ENCODE results near the gene KCNK4. TPM values are rescaled to one million over a fixed set of nuclear protein-coding genes. Genes with fewer than 3 reads are reported as not detected.

KCNK4 gene
- total and polyA plus RNA-seq, 2 of the 13 experiments (the other 11 are each of a cell fraction or from before 2014, with no cell fraction given), result not detected

DNA sequence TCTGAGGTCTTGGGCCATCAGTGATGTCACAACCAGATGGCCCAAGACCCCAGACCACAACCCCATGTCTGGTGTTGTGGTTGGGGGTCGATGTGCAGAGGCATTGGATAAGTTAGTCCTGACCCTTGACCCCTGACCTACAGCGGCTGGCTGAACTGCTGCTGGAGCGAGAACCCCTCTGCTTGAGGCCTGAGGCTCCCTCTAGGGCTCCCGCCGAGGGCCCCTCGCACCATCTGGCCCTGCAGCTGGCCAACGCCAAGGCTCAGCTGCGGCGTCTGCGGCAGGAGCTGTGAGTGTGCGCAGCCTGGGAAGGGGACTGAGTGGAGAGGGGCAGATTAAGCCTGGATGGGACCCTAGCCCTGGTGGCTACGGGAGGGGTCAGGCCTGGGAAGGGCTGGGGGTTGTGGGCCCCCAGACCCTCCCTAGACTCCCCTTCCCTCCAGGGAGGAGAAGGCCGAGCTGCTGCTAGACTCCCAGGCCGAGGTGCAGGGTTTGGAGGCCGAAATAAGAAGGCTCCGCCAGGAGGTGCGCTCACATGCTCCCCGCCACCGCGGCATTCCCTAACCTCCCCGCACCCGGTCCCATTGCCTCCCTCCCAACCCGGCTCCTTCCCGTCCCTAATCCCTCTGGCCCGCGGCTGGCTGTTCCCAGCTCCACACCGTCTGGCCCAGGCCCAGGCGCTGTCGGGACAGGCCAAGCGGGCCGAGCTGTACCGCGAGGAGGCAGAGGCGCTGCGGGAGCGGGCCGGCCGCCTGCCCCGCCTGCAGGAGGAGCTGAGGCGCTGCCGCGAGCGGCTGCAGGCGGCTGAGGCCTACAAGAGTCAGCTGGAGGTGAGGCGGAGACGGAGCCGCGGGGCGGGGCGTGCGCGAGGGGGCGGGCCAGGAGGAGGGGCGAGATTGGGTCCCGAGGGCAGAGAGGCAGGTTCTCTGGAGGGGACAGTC, 51.0 kb downstream of the KCNK4 start (continued):
- TF ChIP-seq, protein P1, sequence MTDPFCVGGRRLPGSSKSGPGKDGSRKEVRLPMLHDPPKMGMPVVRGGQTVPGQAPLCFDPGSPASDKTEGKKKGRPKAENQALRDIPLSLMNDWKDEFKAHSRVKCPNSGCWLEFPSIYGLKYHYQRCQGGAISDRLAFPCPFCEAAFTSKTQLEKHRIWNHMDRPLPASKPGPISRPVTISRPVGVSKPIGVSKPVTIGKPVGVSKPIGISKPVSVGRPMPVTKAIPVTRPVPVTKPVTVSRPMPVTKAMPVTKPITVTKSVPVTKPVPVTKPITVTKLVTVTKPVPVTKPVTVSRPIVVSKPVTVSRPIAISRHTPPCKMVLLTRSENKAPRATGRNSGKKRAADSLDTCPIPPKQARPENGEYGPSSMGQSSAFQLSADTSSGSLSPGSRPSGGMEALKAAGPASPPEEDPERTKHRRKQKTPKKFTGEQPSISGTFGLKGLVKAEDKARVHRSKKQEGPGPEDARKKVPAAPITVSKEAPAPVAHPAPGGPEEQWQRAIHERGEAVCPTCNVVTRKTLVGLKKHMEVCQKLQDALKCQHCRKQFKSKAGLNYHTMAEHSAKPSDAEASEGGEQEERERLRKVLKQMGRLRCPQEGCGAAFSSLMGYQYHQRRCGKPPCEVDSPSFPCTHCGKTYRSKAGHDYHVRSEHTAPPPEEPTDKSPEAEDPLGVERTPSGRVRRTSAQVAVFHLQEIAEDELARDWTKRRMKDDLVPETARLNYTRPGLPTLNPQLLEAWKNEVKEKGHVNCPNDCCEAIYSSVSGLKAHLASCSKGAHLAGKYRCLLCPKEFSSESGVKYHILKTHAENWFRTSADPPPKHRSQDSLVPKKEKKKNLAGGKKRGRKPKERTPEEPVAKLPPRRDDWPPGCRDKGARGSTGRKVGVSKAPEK (CRISPR knock-in tag; IDR thresholded peaks at IDR 0.05; ENCODE audit: borderline replicate concordance), result no peak
- TF ChIP-seq, protein P2, sequence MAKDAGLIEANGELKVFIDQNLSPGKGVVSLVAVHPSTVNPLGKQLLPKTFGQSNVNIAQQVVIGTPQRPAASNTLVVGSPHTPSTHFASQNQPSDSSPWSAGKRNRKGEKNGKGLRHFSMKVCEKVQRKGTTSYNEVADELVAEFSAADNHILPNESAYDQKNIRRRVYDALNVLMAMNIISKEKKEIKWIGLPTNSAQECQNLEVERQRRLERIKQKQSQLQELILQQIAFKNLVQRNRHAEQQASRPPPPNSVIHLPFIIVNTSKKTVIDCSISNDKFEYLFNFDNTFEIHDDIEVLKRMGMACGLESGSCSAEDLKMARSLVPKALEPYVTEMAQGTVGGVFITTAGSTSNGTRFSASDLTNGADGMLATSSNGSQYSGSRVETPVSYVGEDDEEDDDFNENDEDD (CRISPR knock-in tag; IDR thresholded peaks at IDR 0.05; ENCODE audit: borderline replicate concordance), result peak; percentile 20; the same call in 1 of the 2 replicates
- TF ChIP-seq, protein P3, sequence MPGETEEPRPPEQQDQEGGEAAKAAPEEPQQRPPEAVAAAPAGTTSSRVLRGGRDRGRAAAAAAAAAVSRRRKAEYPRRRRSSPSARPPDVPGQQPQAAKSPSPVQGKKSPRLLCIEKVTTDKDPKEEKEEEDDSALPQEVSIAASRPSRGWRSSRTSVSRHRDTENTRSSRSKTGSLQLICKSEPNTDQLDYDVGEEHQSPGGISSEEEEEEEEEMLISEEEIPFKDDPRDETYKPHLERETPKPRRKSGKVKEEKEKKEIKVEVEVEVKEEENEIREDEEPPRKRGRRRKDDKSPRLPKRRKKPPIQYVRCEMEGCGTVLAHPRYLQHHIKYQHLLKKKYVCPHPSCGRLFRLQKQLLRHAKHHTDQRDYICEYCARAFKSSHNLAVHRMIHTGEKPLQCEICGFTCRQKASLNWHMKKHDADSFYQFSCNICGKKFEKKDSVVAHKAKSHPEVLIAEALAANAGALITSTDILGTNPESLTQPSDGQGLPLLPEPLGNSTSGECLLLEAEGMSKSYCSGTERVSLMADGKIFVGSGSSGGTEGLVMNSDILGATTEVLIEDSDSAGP (CRISPR knock-in tag; IDR thresholded peaks at IDR 0.05; ENCODE audit: borderline replicate concordance), result peak; percentile 37; the same call in 1 of the 2 replicates
- TF ChIP-seq NFIC (IDR thresholded peaks at IDR 0.05; ENCODE audit: low read length), result no peak
- TF ChIP-seq, protein P4, sequence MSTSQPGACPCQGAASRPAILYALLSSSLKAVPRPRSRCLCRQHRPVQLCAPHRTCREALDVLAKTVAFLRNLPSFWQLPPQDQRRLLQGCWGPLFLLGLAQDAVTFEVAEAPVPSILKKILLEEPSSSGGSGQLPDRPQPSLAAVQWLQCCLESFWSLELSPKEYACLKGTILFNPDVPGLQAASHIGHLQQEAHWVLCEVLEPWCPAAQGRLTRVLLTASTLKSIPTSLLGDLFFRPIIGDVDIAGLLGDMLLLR (CRISPR knock-in tag; IDR thresholded peaks at IDR 0.05), result no peak
- peak; percentile 48 for TF ChIP-seq SKI (IDR thresholded peaks at IDR 0.05; ENCODE audit: partially characterized antibody)
- no peak for TF ChIP-seq FOXA1 (IDR thresholded peaks at IDR 0.05)
- no peak for TF ChIP-seq FOXA1 (CRISPR knock-in tag; IDR thresholded peaks at IDR 0.05)
- TF ChIP-seq ZNF383 (CRISPR knock-in tag; IDR thresholded peaks at IDR 0.05; ENCODE audit: borderline replicate concordance), result no peak
- no peak for TF ChIP-seq ZNF24 (IDR thresholded peaks at IDR 0.05)
- TF ChIP-seq, protein P5, sequence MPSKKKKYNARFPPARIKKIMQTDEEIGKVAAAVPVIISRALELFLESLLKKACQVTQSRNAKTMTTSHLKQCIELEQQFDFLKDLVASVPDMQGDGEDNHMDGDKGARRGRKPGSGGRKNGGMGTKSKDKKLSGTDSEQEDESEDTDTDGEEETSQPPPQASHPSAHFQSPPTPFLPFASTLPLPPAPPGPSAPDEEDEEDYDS (CRISPR knock-in tag; IDR thresholded peaks at IDR 0.05), result no peak
- TF ChIP-seq ZNF670 (CRISPR knock-in tag; IDR thresholded peaks at IDR 0.05; ENCODE audit: borderline replicate concordance), result no peak
- no peak for TF ChIP-seq IKZF1 (IDR thresholded peaks at IDR 0.05)
- no peak for TF ChIP-seq TCF7L2 (IDR thresholded peaks at IDR 0.05; ENCODE audit: low read depth, low read length)
- TF ChIP-seq RCOR2 (CRISPR knock-in tag; IDR thresholded peaks at IDR 0.05), result no peak
- TF ChIP-seq NCOA2 (CRISPR knock-in tag; IDR thresholded peaks at IDR 0.05), result no peak
- TF ChIP-seq ZNF292 (CRISPR knock-in tag; IDR thresholded peaks at IDR 0.05; ENCODE audit: borderline replicate concordance, low read depth), result no peak
- TF ChIP-seq, protein P6, sequence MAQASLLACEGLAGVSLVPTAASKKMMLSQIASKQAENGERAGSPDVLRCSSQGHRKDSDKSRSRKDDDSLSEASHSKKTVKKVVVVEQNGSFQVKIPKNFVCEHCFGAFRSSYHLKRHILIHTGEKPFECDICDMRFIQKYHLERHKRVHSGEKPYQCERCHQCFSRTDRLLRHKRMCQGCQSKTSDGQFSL (CRISPR knock-in tag; IDR thresholded peaks at IDR 0.05), result no peak
- 0 out of 2 replicates have a peak, but pooled peaks have one; percentile 75 for TF ChIP-seq MTF2 (CRISPR knock-in tag; IDR thresholded peaks at IDR 0.05; ENCODE audit: borderline replicate concordance)
- no peak for TF ChIP-seq AGO2 (optimal IDR thresholded peaks at IDR 0.05; ENCODE audit: low read depth, low read length)
- TF ChIP-seq ZNF891 (CRISPR knock-in tag; IDR thresholded peaks at IDR 0.05), result no peak
- TF ChIP-seq SP1 (IDR thresholded peaks at IDR 0.05), result no peak
- peak; percentile 67 for TF ChIP-seq SP1 (CRISPR knock-in tag; IDR thresholded peaks at IDR 0.05)
- no peak for TF ChIP-seq PRMT3 (CRISPR knock-in tag; IDR thresholded peaks at IDR 0.05; ENCODE audit: borderline replicate concordance, low read depth)

Data from HepG2 (cell line).